DOHH2 (cell line): ENCODE measurements around the gene IQGAP3.

Experiments used
- CTCF ChIP-seq: fragments of 200-600 bp; sonication (generic); IDR thresholded peaks from one replicate; pipeline ENCODE4 v1.5.1; 2014; ENCODE audit warnings: antibody characterized with exemption, mild to moderate bottlenecking, low read depth, low read length; ENCODE audit not compliant: poor library complexity, severe bottlenecking
- EZH2phosphoT487 ChIP-seq: fragments of 200-600 bp; sonication (generic); IDR thresholded peaks from 2 replicates; pipeline ENCODE4 v1.6.1; 2017; ENCODE audit warnings: borderline replicate concordance, mild to moderate bottlenecking, antibody characterized with exemption, low read length, moderate library complexity, mixed read lengths

GRCh38 chr1:156549390-156549789 lies 23.0 kb downstream of the IQGAP3 start:
- TF ChIP-seq CTCF (no peak), EZH2phosphoT487 (no peak)
